Stimulated activated CD4-positive, alpha-beta T cell treated with anti-CD3 and anti-CD28 coated beads, Interleukin-15, amount 100 ng/mL, for 24 hours (primary cell): Measurements from ENCODE around the gene SARS2.
"Not testable (repeated sequence)": the region's sequence is repeated elsewhere in the genome, so short reads cannot be mapped to it uniquely, and the experiment has no call there.

Experiments
- DNase-seq: peaks from one replicate; pipeline ENCODE4 v3.0.0-alpha.2; 2020

Gene SARS2

GRCh38 chr19:38889803-38890202 is 40.8 kb downstream of the SARS2 start:
- DNase-seq, result no peak

GRCh38 chr19:38888876-38889275 is 41.7 kb downstream of the SARS2 start:
- no peak for DNase-seq

- DNase-seq, result not testable (repeated sequence)
These were observed 45.9 kb downstream of the SARS2 start for GRCh38 chr19:38884691-38885090.

- DNase-seq, result no peak
These were observed 47.3 kb downstream of the SARS2 start for GRCh38 chr19:38883286-38883685.

- no peak for DNase-seq
These were observed 49.5 kb downstream of the SARS2 start for GRCh38 chr19:38880882-38881609.

GRCh38 chr19:38880076-38880881 is 50.3 kb downstream of the SARS2 start:
- DNase-seq, result no peak

GRCh38 chr19:38879400-38879751 is 51.2 kb downstream of the SARS2 start:
- DNase-seq, result no peak

GRCh38 chr19:38878575-38879399 is 51.8 kb downstream of the SARS2 start:
- no peak for DNase-seq

- DNase-seq, result peak; percentile 80
These were observed 52.6 kb downstream of the SARS2 start, which contains the start of gene RINL for GRCh38 chr19:38877781-38878574. Gene RINL, minus strand, starts transcription at chr19:38878275. Its CDS starts 1,533 bp downstream, at chr19:38876742.

- no peak for DNase-seq
These were observed 54.7 kb downstream of the SARS2 start for GRCh38 chr19:38875656-38876395.

GRCh38 chr19:38873400-38873799 is 57.2 kb downstream of the SARS2 start:
- not testable (repeated sequence) for DNase-seq

- DNase-seq, result no peak
These were observed 60.0 kb downstream of the SARS2 start for GRCh38 chr19:38870612-38871011.

GRCh38 chr19:38869836-38870607 is 60.5 kb downstream of the SARS2 start:
- DNase-seq, result peak; percentile 96

GRCh38 chr19:38869160-38869835 is 61.3 kb downstream of the SARS2 start:
- DNase-seq, result peak; percentile 56

GRCh38 chr19:38868551-38868950 is 62.0 kb downstream of the SARS2 start:
- DNase-seq, result no peak

GRCh38 chr19:38867171-38867780 is 63.3 kb downstream of the SARS2 start:
- DNase-seq, result no peak
